HUES48 (cell line): ENCODE results near the gene KDM2A.

Experiments used
- H3K27ac ChIP-seq: one replicate; pipeline ENCODE4 v1.7.0; 2013; ENCODE audit warnings: low read depth, low read length, inconsistent platforms
- H3K27me3 ChIP-seq: 2 replicates; pipeline ENCODE4 v1.6.1; 2013; ENCODE audit warnings: mild to moderate bottlenecking, low read length; ENCODE audit not compliant: control insufficient read depth, insufficient read depth
- H3K36me3 ChIP-seq: 2 replicates; pipeline ENCODE4 v1.6.1; 2013; ENCODE audit warnings: low read length; ENCODE audit not compliant: control insufficient read depth, insufficient read depth
- H3K4me1 ChIP-seq: 2 replicates; pipeline ENCODE4 v1.6.1; 2013; ENCODE audit warnings: mild to moderate bottlenecking, low read length; ENCODE audit not compliant: control insufficient read depth, insufficient read depth
- H3K4me3 ChIP-seq: 2 replicates; pipeline ENCODE4 v1.5.1; 2013; ENCODE audit warnings: mild to moderate bottlenecking, low read depth, low read length
- H3K9ac ChIP-seq: 2 replicates; pipeline ENCODE4 v1.6.1; 2013; ENCODE audit warnings: mild to moderate bottlenecking, low read depth, low read length, moderate library complexity
- H3K9me3 ChIP-seq: 2 replicates; pipeline ENCODE4 v1.6.1; 2013; ENCODE audit warnings: low read length; ENCODE audit not compliant: control insufficient read depth, insufficient read depth

Gene KDM2A

DNA sequence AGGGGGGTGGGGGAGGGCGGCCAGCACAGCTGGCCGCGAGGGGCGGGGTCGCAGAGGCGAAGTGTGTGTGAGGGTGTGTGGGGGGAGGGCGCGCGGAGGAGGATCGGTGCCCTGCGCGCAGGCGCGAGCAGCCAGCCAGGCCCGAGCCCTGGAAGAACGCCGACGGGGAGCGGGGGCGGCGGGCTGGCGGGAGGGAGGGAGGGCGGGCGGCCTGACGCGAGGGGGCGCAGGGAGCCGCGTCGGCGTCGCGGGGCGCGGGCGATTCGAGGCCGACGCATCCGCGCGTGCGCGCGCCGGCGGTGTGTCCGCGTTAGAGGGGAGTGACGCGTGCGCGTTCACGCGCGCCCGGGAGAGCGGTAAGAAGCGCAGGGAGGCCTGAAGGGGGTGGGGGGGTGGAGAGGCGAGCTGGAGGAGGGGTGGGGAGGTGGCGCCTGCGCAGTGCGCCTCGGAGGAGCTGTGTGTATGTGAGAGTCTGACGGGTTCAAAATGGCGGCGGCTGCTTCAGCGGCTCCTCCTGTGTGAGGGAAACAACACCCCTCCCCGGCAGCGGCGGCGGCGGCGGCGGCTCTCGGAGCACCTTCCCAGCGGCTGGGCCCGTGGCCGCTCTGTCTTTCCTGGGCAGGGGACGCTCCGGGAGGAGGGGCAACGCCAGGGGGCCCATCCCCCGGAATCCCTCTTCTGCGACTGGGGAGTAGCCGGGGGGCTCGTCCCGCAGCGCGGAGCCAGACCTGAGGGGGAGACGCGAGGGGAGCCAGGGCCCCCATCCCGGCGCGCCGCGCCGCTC is at the start of gene KDM2A:
Gene KDM2A, plus strand, starts transcription at position 463 of the 784 bp plus-strand sequence. CDS start 2,054 bp downstream, outside the sequence.
- Histone ChIP-seq H3K4me3 (peak within 1 kb of the TSS; percentile 99), H3K36me3 (peaks cover 16% of the 10 kb centered on the region), H3K9me3 (no peaks in the 10 kb centered on the region), H3K27ac (peak within 1 kb of the TSS; percentile 94), H3K9ac (peak within 1 kb of the TSS; percentile 93), H3K4me1 (peaks cover 12% of the 10 kb centered on the region), H3K27me3 (peaks cover 6% of the 10 kb centered on the region; the same call in 1 of the 2 replicates)

DNA sequence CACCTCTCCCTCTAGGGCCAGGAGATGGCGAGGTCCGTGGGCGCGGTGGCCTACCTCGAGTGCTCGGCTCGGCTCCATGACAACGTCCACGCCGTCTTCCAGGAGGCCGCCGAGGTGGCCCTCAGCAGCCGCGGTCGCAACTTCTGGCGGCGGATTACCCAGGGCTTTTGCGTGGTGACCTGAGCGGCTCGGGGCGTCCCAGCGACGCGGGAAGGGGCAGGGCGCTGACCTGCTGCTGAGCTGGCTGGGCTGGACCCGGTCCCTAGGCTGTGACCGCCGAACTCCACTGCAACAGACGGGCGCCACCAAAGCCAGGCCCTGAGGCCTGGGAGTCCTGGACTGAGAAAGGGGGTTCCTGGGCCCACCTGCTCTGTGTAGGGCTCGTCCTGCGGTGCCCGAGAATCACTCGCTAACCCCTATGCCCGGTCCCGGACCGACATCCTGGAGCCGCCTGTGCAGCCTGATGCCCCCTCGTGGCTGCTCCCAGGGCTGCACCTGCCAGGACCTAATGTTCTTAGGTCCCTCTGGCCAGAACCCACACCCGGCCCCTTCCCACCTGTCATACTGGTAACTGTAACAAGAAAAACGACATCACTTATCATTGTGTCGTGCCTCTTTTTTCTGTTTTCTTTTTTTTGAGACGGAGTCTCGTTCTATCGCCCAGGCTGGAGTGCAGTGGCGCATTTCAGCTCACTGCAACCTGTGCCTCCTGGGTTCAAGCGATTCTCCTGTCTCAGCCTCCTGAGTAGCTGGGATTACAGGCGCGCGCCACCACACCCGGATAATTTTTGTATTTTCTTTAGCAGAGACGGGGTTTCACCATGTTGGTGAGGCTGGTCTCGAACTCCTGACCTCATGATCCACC is 47.4 kb upstream of the KDM2A start:
- Histone ChIP-seq H3K4me3 (peak overlapping the region; percentile 37; the same call in 1 of the 2 replicates), H3K27ac (no peak overlapping the region), H3K9ac (no peak overlapping the region), H3K36me3 (no peaks in the 10 kb centered on the region), H3K4me1 (no peaks in the 10 kb centered on the region), H3K27me3 (no peaks in the 10 kb centered on the region), H3K9me3 (no peaks in the 10 kb centered on the region)

DNA sequence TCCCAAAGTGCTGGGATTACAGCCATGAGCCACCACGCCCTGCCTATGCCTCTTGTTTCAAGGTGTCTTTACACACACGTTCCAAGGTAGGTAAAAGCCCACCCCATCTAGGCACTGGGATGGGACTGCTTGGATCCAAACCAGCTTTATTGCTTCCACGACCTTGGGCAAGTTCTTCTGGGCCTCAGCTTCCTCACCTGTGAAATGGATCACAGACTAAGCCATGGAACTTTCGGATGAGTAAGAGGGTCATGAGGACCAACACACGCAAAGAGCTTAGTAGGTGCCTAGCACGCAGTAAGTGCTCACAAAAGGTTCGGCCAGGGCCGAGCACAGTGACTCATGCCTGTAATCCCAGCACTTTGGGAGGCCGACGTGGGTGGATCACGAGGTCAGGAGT is 46.8 kb upstream of the KDM2A start:
- no peak overlapping the region for H3K27ac ChIP-seq
- H3K4me1 ChIP-seq, result no peaks in the 10 kb centered on the region
- H3K9me3 ChIP-seq, result no peaks in the 10 kb centered on the region
- H3K27me3 ChIP-seq, result no peaks in the 10 kb centered on the region
- H3K4me3 ChIP-seq, result no peak overlapping the region
- no peaks in the 10 kb centered on the region for H3K36me3 ChIP-seq
- H3K9ac ChIP-seq, result no peak overlapping the region

DNA sequence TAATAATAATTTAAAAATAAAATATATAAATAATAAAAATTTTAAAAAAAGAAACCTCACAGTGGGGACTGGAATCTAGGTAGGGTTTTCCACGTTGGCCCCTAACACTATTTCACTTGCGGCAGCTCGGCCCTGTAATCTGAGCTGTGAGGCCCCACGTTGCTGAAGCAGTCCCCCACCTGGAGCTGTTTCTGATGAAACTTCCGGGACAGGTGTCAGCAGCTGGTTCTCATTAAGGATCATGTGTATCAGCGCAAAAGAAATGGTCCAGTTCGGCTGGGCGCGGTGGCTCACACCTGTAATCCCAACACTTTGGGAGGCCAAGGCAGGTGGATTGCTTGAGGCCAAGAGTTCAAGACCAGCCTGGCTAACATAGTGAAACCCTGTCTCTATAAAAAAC is 45.2 kb upstream of the KDM2A start:
- H3K4me1 ChIP-seq, result peaks cover 4% of the 10 kb centered on the region; the same call in 1 of the 2 replicates
- no peak overlapping the region for H3K4me3 ChIP-seq
- H3K9ac ChIP-seq, result no peak overlapping the region
- H3K36me3 ChIP-seq, result no peaks in the 10 kb centered on the region
- no peaks in the 10 kb centered on the region for H3K27me3 ChIP-seq
- H3K27ac ChIP-seq, result no peak overlapping the region
- H3K9me3 ChIP-seq, result no peaks in the 10 kb centered on the region

DNA sequence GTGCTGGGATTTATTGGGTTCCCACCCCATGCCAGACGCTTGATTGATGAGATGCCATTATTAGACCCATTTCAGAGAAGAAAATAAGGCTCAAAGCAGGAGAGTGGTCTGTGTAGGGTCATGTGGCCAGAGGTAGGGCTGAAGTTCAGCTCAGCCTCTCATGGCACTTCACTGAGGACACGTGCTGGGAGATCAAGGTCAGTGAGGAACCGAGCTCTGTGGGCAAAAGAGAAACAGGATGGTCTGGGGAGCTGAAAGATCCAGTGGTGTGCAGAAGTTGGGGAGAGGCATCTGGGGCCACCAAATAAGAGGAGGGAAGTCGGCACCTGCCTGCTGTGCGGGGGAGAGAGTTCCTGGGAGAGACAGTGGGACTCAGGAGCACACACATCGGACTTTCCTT is 42.9 kb upstream of the KDM2A start:
- Histone ChIP-seq H3K27me3 (no peaks in the 10 kb centered on the region), H3K27ac (no peak overlapping the region), H3K9ac (no peak overlapping the region), H3K4me3 (no peak overlapping the region), H3K4me1 (peaks cover 4% of the 10 kb centered on the region; the same call in 1 of the 2 replicates), H3K36me3 (no peaks in the 10 kb centered on the region), H3K9me3 (no peaks in the 10 kb centered on the region)

DNA sequence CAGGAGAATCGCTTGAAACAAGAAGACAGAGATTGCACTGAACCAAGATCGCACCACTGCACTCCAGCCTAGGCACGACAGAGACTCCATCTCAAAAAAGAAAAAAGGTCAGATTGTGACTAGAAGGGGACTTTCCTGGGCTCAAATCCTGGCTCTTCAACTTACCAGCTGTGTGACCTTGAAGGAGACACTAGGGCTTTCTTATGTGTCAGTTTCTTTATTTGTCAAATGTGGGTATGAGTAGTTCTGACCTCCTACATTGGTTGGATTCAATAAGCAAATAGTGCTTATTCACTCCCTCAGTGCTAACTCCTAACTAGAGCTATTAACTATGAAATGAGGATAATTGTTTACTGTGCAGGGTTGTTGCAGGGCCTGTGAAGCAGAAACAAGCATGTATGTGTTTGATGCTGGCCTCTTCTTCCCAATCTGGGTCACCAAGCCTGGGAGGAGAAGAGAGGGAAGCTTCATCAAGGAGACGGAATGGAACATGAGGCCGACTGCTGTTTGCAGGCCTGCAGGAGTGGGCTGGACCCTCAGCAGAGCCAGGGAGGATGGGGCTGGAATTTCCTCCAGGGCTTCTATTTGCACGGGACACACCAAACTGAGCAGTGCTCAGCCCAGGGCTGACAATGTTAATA is 39.9 kb upstream of the KDM2A start:
- H3K9me3 ChIP-seq, result no peaks in the 10 kb centered on the region
- H3K4me1 ChIP-seq, result peaks cover 4% of the 10 kb centered on the region; the same call in 1 of the 2 replicates
- H3K27ac ChIP-seq, result no peak overlapping the region
- H3K4me3 ChIP-seq, result no peak overlapping the region
- no peak overlapping the region for H3K9ac ChIP-seq
- no peaks in the 10 kb centered on the region for H3K36me3 ChIP-seq
- no peaks in the 10 kb centered on the region for H3K27me3 ChIP-seq

DNA sequence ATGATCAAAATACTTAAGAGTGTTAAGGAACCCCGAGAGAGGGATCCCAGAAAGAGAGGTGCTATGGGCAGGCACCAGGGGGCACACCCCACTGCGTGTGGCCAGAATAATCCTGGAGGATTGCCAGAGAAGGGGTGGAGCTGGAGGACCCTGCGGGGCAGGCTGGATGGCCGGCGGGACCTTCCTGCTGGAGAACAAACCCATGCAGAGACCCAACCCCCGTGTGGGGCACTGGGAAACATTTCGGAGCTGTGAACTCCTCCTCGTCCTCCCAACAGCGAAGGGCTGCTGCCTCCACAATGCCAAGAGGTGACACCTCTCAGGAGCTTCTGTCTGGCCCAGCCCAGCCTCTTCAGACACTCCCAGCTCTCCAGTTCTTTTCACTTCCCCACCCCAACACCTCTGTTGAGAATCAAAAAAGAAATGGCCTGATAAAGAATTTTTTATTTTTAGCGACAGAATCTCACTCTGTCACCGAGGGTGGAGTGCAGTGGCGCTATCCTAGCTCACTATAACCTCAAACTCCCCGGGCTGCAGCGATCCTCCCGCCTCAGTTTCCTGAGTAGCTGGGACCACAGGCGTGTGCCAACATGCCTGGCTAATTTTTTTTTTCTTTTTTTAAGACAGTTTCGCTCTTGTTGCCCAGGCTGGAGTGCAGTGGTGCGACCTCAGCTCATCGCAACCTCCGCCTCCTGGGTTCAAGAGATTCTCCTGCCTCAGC is 36.8 kb upstream of the KDM2A start:
- Histone ChIP-seq H3K27me3 (no peaks in the 10 kb centered on the region), H3K27ac (no peak overlapping the region), H3K36me3 (no peaks in the 10 kb centered on the region), H3K9ac (no peak overlapping the region), H3K9me3 (no peaks in the 10 kb centered on the region), H3K4me1 (peaks cover 4% of the 10 kb centered on the region; the same call in 1 of the 2 replicates), H3K4me3 (peak overlapping the region; percentile 17; the same call in 1 of the 2 replicates)

DNA sequence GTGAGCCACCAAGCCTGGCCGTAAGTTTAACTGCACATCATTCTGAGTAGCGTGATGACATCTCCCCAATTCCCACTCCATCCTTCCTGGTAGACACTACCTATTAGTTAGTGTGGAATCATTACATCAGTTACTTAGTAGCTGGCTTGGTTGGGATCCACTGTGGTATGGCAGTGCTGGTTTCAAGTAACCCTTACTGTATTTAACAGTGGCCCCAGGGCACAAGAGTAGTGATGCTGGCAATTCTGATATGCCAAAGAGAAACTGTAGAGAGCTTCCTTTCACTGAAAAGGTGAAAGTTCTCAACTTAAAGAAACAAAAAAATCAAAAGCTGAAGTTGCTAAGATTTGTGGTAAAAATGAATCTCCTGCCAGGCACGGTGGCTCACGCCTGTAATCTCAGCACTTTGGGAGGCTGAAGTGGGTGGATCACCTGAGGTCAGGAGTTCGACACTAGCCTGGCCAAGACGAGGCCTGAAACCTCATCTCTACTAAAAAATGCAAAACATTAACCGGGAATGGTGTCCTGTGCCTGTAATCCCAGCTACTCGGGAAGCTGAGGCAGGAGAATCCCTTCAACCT is 35.2 kb upstream of the KDM2A start:
- no peaks in the 10 kb centered on the region for H3K4me1 ChIP-seq
- H3K4me3 ChIP-seq, result no peak overlapping the region
- H3K27ac ChIP-seq, result no peak overlapping the region
- H3K9me3 ChIP-seq, result no peaks in the 10 kb centered on the region
- H3K9ac ChIP-seq, result no peak overlapping the region
- H3K36me3 ChIP-seq, result no peaks in the 10 kb centered on the region
- H3K27me3 ChIP-seq, result no peaks in the 10 kb centered on the region

DNA sequence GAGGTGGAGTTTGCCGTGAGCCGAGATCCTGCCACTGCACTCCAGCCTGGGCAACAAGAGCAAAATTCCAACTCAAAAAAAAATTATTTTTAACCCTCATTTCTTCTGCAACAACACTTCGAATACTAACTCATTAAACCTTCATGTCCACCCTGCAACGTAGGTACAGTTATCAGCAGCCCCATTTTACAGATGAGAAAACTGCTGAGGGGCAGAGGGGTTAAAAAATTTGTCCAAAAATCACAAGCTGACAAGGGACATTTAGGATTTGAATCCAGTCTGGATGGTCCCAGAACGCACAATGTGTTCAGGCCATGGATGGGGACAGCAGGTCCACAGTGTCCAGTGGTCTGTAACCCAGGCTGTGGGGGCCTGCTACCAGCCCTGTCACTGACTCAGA is 33.4 kb upstream of the KDM2A start:
- no peaks in the 10 kb centered on the region for H3K27me3 ChIP-seq
- H3K36me3 ChIP-seq, result no peaks in the 10 kb centered on the region
- H3K4me1 ChIP-seq, result no peaks in the 10 kb centered on the region
- no peaks in the 10 kb centered on the region for H3K9me3 ChIP-seq
- no peak overlapping the region for H3K4me3 ChIP-seq
- no peak overlapping the region for H3K9ac ChIP-seq
- no peak overlapping the region for H3K27ac ChIP-seq

DNA sequence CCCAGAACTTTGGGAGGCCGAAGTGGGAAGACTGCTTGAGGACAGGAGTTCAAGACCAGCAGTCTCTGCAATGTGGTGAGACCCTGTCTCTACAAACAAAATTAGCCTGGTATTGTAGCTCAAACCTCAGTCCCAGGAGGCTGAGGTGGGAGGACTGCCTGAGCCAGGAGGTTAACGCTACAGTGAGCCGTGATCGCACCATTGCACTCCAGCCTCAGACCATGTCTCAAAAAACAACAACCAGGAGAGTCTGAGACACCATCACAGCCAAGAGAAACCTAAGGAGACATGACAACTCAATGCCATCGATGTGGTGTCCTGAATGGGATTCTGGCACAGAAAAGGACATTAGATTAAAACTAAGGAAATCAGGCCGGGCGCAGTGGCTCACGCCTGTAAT is 28.3 kb upstream of the KDM2A start:
- Histone ChIP-seq H3K27me3 (no peaks in the 10 kb centered on the region), H3K4me1 (no peaks in the 10 kb centered on the region), H3K9ac (no peak overlapping the region), H3K36me3 (no peaks in the 10 kb centered on the region), H3K9me3 (no peaks in the 10 kb centered on the region), H3K27ac (no peak overlapping the region), H3K4me3 (no peak overlapping the region)
